GM19328 (cell line): ENCODE data around the gene NCOA3.

Experiments
- ATAC-seq: cut with Tn5 transposase; IDR thresholded peaks from one replicate; pipeline ENCODE4 v1.9.1; 2021; ENCODE audit warnings: mild to moderate bottlenecking, moderate library complexity; ENCODE audit not compliant: unreplicated experiment

NCOA3 gene

DNA sequence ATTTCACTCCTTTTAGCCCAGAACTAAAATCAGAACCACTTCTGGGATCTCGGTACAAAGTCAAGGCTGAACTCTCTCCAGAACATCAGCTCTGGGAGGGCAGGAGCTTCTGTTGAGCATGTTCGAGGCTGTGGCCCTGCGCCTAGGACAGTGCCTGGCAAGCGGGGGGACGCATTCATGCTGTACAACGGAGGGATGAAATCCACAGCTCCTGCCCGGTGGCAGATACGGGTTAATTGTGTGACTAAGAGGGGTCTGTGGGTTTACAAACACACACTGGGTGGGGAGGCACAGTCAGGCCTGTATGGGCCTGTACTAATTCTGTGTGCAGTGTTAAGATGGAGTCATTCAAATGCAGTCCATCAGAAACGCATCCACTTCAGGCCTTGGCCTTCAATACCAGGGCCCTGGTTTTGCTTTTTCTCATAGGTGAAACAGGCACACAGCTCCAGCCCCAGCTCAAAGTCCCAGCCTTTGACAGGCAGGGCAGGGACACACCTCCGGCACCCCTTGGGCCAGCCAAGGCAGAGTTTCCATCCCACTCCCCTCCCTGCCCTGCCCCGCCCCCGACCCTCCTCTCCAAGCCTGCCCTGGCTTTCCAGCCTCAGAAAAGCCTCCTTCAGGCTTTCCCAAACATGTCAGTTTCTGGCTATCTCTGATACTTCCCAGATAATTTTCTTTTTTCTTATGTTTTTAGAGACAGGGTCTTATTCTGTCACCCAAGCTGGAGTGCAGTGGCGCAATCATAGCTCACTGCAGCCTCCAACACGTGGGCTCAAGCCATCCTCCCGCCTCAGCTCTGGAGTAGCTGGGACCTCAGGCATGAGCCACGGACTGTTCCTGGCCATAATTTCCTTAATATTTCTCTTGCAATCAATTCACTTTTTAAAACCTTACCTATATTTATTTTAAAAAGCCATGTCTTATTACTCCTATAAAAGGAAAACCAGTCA lies 173.8 kb downstream of the NCOA3 start:
- no peak for ATAC-seq

- no peak for ATAC-seq
These were observed 174.6 kb downstream of the NCOA3 start for GRCh38 chr20:47676219-47676721.

GRCh38 chr20:47676912-47677634 lies 175.4 kb downstream of the NCOA3 start:
- ATAC-seq, result no peak

- ATAC-seq, result no peak
These were observed 176.2 kb downstream of the NCOA3 start for GRCh38 chr20:47677635-47678453.

- no peak for ATAC-seq
These were observed 176.8 kb downstream of the NCOA3 start for GRCh38 chr20:47678536-47678935.

DNA sequence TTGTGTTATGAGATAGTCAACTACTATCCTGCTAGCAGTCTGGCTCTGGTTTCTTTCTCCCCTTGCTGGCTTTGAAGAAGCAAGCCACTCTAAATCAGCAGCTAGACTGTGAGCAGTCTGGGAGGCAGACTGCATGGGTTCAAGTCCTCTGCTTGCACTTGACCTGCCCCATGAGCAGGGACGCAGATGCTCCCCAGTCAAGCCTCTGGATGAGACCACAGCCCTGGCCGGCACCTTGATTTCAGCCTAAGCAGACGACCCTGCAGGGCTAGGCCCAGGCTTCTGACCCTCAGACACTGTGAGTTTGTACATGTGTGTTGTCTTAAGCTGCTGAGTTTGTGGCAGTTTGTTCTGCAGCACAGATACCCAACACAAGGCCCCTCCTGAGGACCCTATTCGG lies 177.8 kb downstream of the NCOA3 start:
- ATAC-seq, result no peak

GRCh38 chr20:47680804-47681529 lies 179.3 kb downstream of the NCOA3 start:
- no peak for ATAC-seq

DNA sequence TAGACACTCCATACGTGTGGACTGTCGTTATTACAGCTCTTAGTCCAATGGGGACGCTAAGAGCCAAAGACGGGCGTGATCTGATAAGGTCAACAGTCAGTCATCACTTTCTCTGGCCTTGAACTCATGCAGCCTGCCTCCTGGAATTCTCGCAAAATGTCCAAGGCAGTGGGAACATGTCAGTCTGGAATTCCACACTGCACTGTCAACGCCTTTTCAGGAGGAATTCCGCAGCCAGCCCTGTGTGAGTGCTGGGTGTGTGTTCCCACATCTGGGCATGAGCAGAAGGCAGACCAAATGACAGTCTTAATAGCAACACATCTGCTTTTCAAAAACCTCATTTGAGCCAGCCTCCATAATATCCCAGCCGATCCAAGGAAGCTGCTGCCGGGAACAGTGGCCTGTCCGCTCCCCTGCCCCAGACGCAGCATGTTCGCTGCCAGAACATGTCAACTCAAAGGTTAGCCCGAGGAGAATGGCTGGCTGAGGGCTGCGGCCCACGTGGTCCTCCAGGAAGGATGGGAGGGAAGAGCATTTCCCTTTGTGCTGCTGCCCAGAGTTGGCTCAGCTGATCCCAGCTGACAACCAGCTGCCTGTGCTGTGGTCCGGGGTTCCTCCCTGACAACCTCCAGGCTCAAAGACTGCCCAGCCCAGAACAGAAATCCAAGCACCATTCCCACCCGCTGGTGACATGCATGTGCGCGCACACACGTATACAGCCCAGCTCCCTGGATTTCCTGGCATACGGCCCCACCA lies 180.5 kb downstream of the NCOA3 start:
- ATAC-seq, result no peak

DNA sequence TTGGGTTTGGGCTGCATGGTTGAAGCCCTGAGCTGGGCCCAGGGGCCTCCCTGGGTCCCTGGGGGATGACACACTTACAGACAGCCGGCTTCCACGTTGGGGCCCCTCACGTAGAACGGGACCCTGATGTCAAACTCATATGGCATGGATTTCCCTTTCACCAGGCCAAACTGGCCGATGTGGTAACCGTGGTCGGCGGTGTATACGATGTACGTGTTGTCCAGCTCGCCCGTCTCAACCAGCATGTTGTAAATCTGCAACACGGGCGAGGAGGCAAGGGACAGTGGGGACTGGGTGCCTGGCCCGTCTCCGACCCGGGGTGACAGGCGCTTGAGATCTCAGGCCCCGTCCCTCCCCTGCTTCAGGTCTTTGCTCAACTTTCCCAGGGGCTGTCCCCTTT lies 181.2 kb downstream of the NCOA3 start:
- ATAC-seq, result no peak

- no peak for ATAC-seq
These were observed 182.8 kb downstream of the NCOA3 start for GRCh38 chr20:47684306-47685080.

GRCh38 chr20:47686545-47686944 lies 184.9 kb downstream of the NCOA3 start:
- no peak for ATAC-seq

- ATAC-seq, result no peak
These were observed 185.7 kb downstream of the NCOA3 start for GRCh38 chr20:47687095-47687987.

GRCh38 chr20:47688385-47689381 lies 187.0 kb downstream of the NCOA3 start:
- no peak for ATAC-seq

DNA sequence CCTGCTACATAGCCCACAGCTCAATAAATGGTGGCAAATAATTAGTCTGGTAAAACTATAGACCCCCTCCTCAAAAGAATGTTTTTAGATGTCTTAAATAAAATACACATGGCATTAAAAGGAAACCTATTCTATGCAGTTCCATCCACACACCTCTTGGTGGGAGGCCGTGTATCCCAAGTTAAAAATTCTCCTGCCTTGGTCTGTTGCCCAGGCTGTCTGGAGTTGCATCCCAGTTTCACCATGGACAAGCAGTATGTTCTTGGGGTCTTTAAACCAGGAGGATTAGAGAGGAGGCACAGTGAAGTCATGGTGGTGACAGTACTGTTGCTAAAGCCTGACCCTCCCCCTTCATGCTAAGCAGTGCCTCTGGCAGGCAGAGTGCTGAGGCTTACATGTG lies 188.0 kb downstream of the NCOA3 start:
- no peak for ATAC-seq

- no peak for ATAC-seq
These were observed 189.9 kb downstream of the NCOA3 start for GRCh38 chr20:47691625-47692024.

DNA sequence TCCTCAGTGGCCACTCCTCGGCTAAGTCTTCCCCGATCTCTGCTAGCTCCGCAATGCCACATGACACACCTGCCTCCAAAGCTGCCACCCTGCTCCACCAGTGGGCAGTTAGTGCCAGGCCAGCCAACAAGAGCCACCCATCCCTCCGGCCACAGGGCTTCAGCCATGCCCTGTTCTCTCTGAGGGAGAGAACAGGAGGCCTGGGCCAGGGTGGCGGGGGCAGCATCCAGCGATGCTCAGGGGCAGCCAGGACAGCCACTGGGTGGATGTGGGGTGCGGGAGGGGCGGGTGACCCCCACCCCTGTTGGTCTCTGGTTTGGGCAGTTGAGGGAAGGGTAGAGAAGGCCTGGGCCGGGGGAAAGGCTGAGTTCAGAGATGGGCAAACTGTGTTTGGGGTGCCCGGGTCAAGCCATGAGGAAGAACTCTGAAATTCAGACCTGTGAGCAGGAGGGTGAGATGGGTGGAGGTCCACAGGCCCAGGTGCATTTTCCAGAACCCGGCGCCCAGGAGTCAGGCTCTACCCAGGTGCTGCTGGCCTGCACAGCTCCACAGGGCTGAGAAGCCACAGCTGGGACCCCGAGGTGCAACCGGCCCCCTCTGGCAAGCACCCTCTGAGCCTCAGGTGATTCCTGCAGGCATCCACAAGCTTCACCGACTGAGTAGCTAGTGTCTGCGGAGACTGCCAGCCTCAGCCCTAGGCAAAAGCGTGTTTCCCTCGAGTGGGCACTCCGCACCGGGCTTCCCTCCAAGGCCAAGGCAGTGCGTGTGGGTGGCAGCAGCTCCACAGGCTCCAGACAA lies 192.5 kb downstream of the NCOA3 start:
- ATAC-seq, result no peak
